Esophagus (tissue), 2 donors: ENCODE measurements around the gene TSHZ2. TPM values are rescaled to one million over a fixed set of nuclear protein-coding genes. Genes with fewer than 3 reads are reported as not detected.

Experiments used
- H3K27ac ChIP-seq, 2 donors: one replicate each; pipeline ENCODE4 v1.5.1; 2013; ENCODE audit warnings: low read depth in 2 of 2, mild to moderate bottlenecking in 2 of 2, inconsistent platforms in 1 of 2, low read length in 1 of 2, moderate library complexity in 1 of 2
- H3K27me3 ChIP-seq, 2 donors: one replicate each; pipeline ENCODE4 v1.6.1; 2013; ENCODE audit warnings: low read length in 2 of 2, control low read depth in 1 of 2, mild to moderate bottlenecking in 1 of 2; ENCODE audit not compliant: insufficient read depth in 2 of 2, control insufficient read depth in 1 of 2
- H3K36me3 ChIP-seq, 2 donors: one replicate each; pipeline ENCODE4 v1.6.1; 2013; ENCODE audit warnings: low read length in 1 of 2; ENCODE audit not compliant: control insufficient read depth in 2 of 2, insufficient read depth in 2 of 2
- H3K4me1 ChIP-seq, 2 donors: one replicate each; pipeline ENCODE4 v1.6.1; 2013; ENCODE audit warnings: low read length in 1 of 2; ENCODE audit not compliant: control insufficient read depth in 2 of 2, insufficient read depth in 2 of 2
- H3K4me3 ChIP-seq, 2 donors: one replicate each; pipeline ENCODE4 v1.5.1; 2013; ENCODE audit warnings: low read length in 2 of 2, mild to moderate bottlenecking in 2 of 2, low read depth in 1 of 2, moderate library complexity in 1 of 2
- H3K9me3 ChIP-seq, 2 donors: one replicate each; pipeline ENCODE4 v1.6.1; 2013; ENCODE audit warnings: mild to moderate bottlenecking in 2 of 2, low read depth in 1 of 2, low read length in 1 of 2, moderate library complexity in 1 of 2; ENCODE audit not compliant: control insufficient read depth in 2 of 2, insufficient read depth in 1 of 2
- WGBS, 2 donors: extraction: QIAGEN DNeasy Blood & Tissue Kit; methylation state at CpG; one replicate each; pipeline ENCODE4 v1.1.7; 2013; 5-methylcytosine and 5-hydroxymethylcytosine counted together
- polyA plus RNA-seq, 2 donors: library from polyadenylated mRNA; stranded (reverse); fragments of 200-250 nt; gene quantifications; one replicate each; pipeline ENCODE4 v1.2.3, GENCODE V29; 2013
- donor health status: healthy with polysubstance abuse.
- donor health status: Bipolar disorder and iron deficiency.

Gene TSHZ2
- polyA plus RNA-seq, 2 donors, result 4.6 to 11.7 TPM

DNA sequence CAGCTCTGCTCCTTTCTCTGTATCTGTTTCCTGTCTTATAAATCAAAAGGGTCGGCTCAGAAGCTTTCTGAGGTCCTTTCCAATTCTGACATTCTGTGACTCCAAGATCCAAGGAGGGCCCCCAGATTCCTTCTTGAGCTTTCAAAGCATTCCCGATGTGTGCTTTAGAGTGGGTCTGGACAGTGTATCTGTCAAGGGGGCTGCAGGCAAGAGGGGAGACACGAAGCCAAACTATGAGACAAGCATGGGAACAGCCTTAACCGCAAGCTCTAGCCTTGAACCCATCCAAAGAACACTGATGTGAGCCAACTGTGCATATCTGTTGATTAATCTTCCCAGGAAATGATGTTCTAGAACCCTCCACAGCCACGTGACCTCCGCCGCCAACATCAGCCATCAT, 73.8 kb downstream of the TSHZ2 start:
- WGBS, 2 donors, result 78 to 85% methylated on average over 7 of the region's 7 CpGs
- Histone ChIP-seq H3K4me1 (no peaks in the 10 kb centered on the region), H3K9me3 (peaks cover 0 to 3% of the 10 kb centered on the region in 2 donors), H3K4me3 (no peak overlapping the region), H3K27me3 (no peaks in the 10 kb centered on the region), H3K27ac (no peak overlapping the region), H3K36me3 (no peaks in the 10 kb centered on the region)

DNA sequence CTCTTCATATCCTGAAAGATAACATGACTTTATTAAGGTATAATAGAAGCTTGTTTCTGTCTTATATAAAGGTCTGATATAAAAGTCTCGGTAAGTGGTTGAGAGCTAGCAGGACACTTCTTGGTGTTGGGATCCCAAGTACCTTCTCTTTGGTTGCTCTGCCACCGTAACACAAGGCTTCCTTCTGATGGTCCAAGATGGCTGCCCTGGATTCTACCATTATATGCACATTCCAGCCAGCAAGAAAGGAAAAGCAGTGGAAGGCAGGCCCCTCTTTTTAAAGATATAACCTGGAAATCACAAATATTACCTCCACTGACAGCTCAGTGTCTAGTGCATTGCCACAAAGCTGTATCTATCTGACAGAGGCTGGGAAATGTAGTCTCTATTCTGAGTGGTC, 75.0 kb downstream of the TSHZ2 start:
- 93 to 95% methylated on average over 2 of the region's 2 CpGs for WGBS, 2 donors
- no peak overlapping the region for H3K4me3 ChIP-seq
- H3K36me3 ChIP-seq, result no peaks in the 10 kb centered on the region
- H3K4me1 ChIP-seq, result no peaks in the 10 kb centered on the region
- no peak overlapping the region for H3K27ac ChIP-seq
- H3K9me3 ChIP-seq, result peaks cover 0 to 3% of the 10 kb centered on the region in 2 donors
- no peaks in the 10 kb centered on the region for H3K27me3 ChIP-seq

DNA sequence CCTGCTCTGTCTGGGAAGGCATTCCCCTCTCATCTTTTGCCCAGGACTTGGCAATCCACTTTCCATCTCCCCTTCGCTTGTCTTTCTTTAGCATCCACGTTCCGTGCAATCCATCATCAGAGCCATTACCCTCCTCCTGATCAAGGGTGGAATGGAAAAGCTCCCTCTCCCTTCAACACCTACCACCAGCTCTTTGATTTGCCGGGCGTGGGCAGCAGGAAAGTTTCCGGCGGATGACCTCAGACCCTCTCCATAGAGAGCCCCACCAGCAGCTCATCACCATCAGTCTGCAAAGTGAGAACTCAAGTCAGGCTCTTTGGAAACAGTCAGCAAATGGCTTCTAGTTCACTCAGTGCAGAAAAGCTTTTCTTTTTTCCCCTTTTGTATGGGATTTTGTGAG, 76.2 kb downstream of the TSHZ2 start:
- Histone ChIP-seq H3K4me3 (no peak overlapping the region), H3K36me3 (no peaks in the 10 kb centered on the region), H3K27me3 (no peaks in the 10 kb centered on the region), H3K27ac (no peak overlapping the region), H3K9me3 (peaks cover 0 to 3% of the 10 kb centered on the region in 2 donors), H3K4me1 (no peaks in the 10 kb centered on the region)
- 73 to 78% methylated on average over 7 of the region's 7 CpGs for WGBS, 2 donors

DNA sequence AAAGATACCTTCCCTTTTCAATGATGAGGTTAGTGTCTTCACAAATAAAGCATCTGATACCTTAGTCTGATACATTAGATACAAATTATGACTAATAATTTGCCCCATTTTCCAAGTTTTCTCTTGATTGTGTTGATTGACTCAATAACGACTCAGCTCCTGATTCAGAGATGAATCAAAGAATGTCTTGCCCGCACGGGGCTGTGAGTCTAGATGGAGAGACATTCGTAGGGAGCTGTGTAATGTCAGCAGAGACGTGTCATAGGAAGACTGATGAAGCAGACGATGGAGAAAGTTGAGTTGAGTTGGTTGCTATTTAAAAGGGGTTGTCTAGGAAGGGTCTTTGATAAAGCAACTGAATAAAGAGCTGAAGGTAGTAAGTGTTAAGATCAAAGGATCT, 78.2 kb downstream of the TSHZ2 start:
- Histone ChIP-seq H3K27ac (no peak overlapping the region), H3K4me3 (no peak overlapping the region), H3K9me3 (peaks cover 0 to 3% of the 10 kb centered on the region in 2 donors), H3K36me3 (no peaks in the 10 kb centered on the region), H3K4me1 (no peaks in the 10 kb centered on the region), H3K27me3 (no peaks in the 10 kb centered on the region)
- 65 to 72% methylated on average over 6 of the region's 6 CpGs for WGBS, 2 donors

DNA sequence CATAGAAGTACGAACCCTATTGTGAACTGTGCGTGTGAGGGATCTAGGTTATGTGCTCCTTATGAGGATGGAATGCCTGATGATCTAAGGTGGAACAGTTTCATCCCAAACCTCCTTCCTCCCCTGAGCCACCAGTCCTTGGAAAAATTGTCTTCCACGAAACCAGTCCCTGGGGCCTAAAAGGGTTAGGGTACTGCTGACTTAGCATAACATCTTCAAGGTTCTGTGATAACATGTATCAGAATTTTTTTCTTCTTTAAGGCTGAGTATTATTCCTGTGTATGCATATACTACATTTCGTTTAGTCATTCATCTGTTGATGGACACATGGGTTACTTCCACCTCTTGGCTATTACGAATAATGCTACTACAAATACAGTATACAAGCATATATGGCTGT, 80.2 kb downstream of the TSHZ2 start:
- H3K4me3 ChIP-seq, result no peak overlapping the region
- H3K27ac ChIP-seq, result no peak overlapping the region
- H3K27me3 ChIP-seq, result no peaks in the 10 kb centered on the region
- no peaks in the 10 kb centered on the region for H3K4me1 ChIP-seq
- 94 to 96% methylated on average over 5 of the region's 5 CpGs for WGBS, 2 donors
- H3K9me3 ChIP-seq, result no peaks in the 10 kb centered on the region
- H3K36me3 ChIP-seq, result no peaks in the 10 kb centered on the region

DNA sequence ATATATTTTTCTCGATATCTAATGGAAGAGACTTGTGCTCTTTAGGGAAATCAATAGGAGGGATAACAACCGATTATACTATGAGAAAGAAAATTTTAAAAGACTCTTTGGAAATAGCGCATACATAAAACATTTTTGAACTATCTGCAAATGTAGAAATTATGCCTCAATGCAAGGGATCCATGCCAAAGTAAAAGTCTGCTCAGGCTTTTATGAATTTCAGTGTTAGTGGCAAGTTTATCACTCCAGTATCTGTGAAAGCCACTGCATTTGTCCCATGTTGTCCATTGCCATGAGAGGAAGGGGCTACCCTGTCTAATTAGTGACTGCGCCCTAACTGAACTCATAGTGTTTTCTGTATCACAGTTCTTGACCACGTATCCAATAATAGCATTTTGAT, 81.4 kb downstream of the TSHZ2 start:
- no peaks in the 10 kb centered on the region for H3K27me3 ChIP-seq
- no peaks in the 10 kb centered on the region for H3K4me1 ChIP-seq
- no peaks in the 10 kb centered on the region for H3K36me3 ChIP-seq
- no peak overlapping the region for H3K4me3 ChIP-seq
- H3K9me3 ChIP-seq, result no peaks in the 10 kb centered on the region
- WGBS, 2 donors, result 91 to 93% methylated on average over 5 of the region's 5 CpGs
- no peak overlapping the region for H3K27ac ChIP-seq

DNA sequence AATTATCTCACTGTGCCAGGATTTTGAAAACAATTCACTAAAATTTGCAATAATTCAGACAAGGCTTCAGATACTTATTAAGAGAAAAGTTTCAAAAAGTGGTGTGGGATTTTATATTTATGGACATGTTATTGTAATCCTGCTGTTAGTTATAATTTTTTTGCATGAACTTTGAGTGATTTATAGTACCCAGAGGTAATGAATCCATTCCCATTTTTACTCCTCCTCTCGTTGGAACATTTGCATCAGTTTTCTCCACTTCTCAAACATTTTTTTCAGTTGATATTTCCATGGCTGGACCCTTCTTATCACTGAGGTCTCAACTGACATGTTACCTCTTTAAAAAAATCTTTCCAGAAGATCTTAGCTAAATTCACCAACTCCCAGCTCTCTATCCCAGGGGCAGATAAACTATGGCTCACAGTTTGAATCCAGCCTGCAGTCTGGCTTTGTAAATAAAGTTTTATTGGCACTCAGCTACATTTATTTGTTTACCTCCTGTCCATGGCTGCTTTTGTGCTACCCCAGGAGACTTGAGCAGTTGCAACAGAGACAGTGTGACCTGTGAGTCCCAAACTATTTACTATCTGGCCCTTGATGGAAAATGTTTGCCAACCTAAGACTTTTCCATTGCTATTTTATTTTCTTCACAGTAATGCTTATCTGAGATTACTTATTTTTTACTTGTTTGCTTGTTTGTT, 83.4 kb downstream of the TSHZ2 start:
- Histone ChIP-seq H3K4me1 (no peaks in the 10 kb centered on the region), H3K4me3 (no peak overlapping the region), H3K27ac (no peak overlapping the region), H3K9me3 (no peaks in the 10 kb centered on the region), H3K27me3 (no peaks in the 10 kb centered on the region), H3K36me3 (no peaks in the 10 kb centered on the region)
- WGBS, 2 donors, result 53 to 59% methylated on average over 1 of the region's 1 CpG

DNA sequence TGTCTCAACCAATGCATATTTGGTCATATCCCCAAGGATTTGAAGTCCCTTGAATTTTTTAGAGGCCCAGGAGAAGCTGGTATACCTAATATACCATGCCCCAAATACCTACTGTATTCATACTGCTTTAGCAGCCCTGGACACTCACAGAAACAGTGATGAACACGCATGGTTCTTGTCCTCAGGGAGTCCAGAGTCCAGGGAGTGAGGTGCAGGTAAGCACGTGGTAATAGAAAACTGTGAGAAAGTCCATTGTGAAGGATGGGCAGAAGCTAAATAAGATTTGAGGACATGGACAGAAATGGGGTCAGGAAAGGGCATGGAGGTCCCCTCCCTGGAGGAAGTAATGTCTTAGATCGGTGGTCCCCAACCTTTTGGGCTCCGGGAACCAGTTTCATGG, 85.4 kb downstream of the TSHZ2 start:
- Histone ChIP-seq H3K4me1 (no peaks in the 10 kb centered on the region), H3K36me3 (no peaks in the 10 kb centered on the region), H3K4me3 (no peak overlapping the region), H3K27me3 (no peaks in the 10 kb centered on the region), H3K27ac (no peak overlapping the region), H3K9me3 (no peaks in the 10 kb centered on the region)
- WGBS, 2 donors, result 88 to 95% methylated on average over 4 of the region's 4 CpGs

DNA sequence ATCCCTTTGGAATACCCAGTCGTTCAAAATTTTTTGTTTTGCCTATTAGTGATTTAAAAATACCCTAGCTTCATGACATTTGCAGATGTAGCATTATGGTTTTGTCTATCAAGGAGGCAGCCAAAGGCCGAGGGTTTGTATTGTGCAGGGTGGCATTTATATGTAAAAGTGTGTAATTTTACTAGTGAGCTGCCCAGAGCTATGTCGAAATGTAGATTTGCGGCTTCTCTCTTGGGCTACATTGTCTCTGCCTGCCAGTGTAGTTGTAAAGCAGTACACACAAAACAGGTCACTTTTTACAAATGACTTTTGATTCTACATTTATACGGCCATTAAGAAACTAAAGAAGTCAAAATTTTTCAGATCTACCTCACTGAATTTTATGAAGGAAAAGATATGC, 87.7 kb downstream of the TSHZ2 start:
- no peak overlapping the region for H3K27ac ChIP-seq
- H3K4me1 ChIP-seq, result no peaks in the 10 kb centered on the region
- no peak overlapping the region for H3K4me3 ChIP-seq
- WGBS, 2 donors, result 85 to 88% methylated on average over 5 of the region's 5 CpGs
- H3K27me3 ChIP-seq, result no peaks in the 10 kb centered on the region
- no peaks in the 10 kb centered on the region for H3K36me3 ChIP-seq
- H3K9me3 ChIP-seq, result no peaks in the 10 kb centered on the region
